ENCODE data around the gene FYTTD1.

GRCh38 chr3:197830308-197830966, 80.8 kb downstream of the FYTTD1 start:
- no peak for TF ChIP-seq CTCF (IDR thresholded peaks at IDR 0.05)
- TF ChIP-seq POLR2A (IDR thresholded peaks at IDR 0.05), result no peak
- no peak for TF ChIP-seq EP300 (IDR thresholded peaks at IDR 0.05)

Data from upper lobe of left lung (tissue), 4 donors.